ENCODE results near the gene SYNPO2. TPM values are rescaled to one million over a fixed set of nuclear protein-coding genes. Genes with fewer than 3 reads are reported as not detected.

Gene SYNPO2
- total RNA-seq, 1 donor from 2014 or later = 89.8 TPM

GRCh38 chr4:119105605-119106004 is 217.0 kb downstream of the SYNPO2 start:
- no peak for DNase-seq (ENCODE audit: low spot score)

GRCh38 chr4:119106036-119107000 is 217.7 kb downstream of the SYNPO2 start:
- no peak for DNase-seq (ENCODE audit: low spot score)

- no peak for DNase-seq (ENCODE audit: low spot score)
These were observed 221.5 kb downstream of the SYNPO2 start for GRCh38 chr4:119110121-119110520.

Other genes with a start within 250 kb of the SYNPO2 start
- 33.0 TPM for gene METTL14, start 203.5 kb upstream of the SYNPO2 start, total RNA-seq
- gene SEC24D, start 52.7 kb upstream of the SYNPO2 start, total RNA-seq = 71.6 TPM
- 0.29 TPM for gene MYOZ2, start 247.0 kb downstream of the SYNPO2 start, total RNA-seq